Cardiac fibroblast (primary cell): ENCODE data around the gene CTAGE8.
"Not testable (repeated sequence)": the region's sequence is repeated elsewhere in the genome, so short reads cannot be mapped to it uniquely, and the experiment has no call there.

Source experiments
- DNase-seq, 2 donors: peaks; one replicate each; pipeline versions ENCODE4 v3.0.0 to v3.0.0-alpha.2; 2010; ENCODE audit warnings: low read depth in 2 of 2
- H3K4me3 ChIP-seq, 2 donors: replicated peaks in 1 of 2; 1 replicate in 1 of 2; 2 replicates in 1 of 2; pipeline ENCODE4 v1.5.1; 2011; ENCODE audit warnings: low read depth in 2 of 2, low read length in 2 of 2, mild to moderate bottlenecking in 2 of 2, moderate library complexity in 1 of 2
- CTCF ChIP-seq: IDR thresholded peaks from one replicate; pipeline ENCODE4 v1.5.1; 2011; ENCODE audit warnings: low read depth, mild to moderate bottlenecking, low read length, inconsistent platforms

The CTAGE8 gene

GRCh38 chr7:144262128-144262527, 7.0 kb downstream of the CTAGE8 start:
- not testable (repeated sequence) for H3K4me3 ChIP-seq, DNase-seq

DNA sequence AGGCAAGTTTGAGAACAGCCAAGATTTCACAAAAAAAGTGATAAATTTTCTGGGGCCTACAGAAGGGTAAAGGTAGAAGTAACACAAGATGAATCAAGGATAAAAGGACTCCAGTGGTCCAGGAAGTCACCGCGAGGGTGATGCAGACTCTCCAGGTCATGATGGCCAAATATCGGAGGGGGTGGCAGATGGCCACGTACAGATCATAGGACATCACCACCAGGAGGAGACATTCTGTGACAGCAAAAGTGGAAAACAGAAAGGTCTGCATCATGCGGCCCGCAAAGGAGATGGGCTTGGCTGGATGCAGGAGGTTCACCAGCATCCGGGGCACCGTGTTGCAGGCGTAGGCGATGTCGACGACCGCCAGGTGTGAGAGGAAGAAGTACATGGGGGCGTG, 10.0 kb downstream of the CTAGE8 start:
- DNase-seq, H3K4me3 ChIP-seq: not testable (repeated sequence)

DNA sequence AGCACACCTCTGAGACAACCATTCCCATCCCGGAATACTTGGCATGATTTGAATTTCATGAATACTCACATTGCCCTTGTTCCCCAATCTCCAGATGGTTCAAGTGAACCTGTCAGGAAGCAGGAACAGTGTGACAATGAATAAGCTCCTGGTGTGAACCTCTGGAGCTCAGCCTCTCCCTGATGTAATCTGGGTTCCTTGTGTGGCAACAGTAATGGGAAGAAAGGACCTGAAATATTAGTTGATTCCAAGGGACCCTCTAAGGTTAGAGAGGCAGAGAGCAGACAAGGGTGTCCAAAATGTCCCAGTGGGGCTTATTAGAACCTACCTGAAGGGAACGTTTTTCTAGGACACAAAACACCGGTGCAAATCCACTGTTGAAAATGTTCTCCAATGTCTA, 13.0 kb downstream of the CTAGE8 start:
- no peak for TF ChIP-seq CTCF

DNA sequence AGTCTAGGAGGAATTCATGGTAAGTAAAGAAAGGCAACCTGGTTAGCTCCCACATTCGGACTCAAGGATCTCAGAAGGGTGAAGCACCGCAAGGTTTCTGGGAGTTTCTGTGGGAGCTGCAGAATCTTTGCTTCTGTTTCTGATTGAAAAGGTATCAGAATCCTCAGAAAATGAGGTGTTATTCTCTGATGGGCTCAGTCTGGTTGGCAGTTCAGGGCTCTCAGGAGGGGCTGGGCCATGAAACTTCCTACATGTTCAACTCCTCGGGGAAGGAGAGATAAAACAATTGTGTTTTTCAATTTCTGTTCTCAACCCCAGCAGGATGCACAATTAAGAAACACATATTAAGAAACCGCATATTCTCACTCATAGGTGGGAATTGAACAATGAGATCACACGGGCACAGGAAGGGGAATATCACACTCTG, 13.6 kb downstream of the CTAGE8 start:
- H3K4me3 ChIP-seq: no peak overlapping the region
- TF ChIP-seq CTCF: no peak
- no peak for DNase-seq

More for the DNA sequence above, 13.0 kb downstream of the CTAGE8 start:
- no peak overlapping the region for H3K4me3 ChIP-seq
- peak; percentile 5 to 81 for DNase-seq

DNA sequence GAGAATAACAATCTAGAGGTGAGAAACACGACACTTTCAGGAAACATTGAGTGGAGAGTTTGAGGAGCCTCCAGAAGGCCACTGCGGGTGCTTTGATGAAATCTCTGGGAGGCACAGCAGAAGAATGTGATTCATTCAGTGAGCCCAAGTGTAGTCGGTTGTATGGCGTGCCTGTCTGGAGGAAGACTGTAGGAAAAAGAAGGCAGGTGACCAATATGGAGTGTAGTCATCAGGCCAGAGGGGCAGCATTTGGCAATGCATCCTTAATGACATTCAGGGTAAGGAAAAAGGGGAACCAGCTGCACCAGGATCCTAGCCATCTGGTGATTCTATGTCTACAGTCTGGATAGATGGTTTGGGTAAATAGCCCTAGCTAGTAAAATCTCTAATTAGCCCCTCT, 16.8 kb downstream of the CTAGE8 start:
- not testable (repeated sequence) for DNase-seq, H3K4me3 ChIP-seq

DNA sequence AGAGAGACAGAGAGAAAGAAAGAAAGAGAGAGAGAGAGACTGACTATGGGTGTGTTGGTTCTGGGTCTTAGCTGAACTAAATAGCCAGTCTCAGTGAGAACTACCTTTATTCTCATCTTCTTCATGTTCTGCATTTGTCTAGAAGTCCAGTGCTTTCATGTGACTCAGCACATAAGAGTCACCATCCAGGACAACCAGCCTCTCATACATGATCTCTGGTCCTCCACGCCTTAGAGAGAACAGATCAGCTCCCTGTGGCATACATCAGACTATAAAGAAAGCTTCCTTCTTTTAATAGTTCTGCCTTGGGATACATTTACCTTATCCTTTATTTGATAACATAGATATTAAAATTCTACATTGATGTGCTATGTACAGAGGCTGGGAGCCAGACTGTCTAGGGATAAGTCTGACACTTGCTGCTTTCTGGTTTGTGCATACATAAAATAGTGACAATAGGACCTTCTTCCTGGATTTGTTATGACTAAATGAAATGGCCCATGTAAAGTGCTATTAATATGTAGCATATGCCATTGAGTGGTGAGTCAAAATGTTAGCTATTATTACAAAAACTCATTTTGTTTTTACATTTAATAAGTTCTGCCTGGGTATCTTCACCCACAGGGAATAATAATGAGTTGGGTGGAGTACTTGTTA, 21.3 kb downstream of the CTAGE8 start:
- not testable (repeated sequence) for H3K4me3 ChIP-seq, DNase-seq

DNA sequence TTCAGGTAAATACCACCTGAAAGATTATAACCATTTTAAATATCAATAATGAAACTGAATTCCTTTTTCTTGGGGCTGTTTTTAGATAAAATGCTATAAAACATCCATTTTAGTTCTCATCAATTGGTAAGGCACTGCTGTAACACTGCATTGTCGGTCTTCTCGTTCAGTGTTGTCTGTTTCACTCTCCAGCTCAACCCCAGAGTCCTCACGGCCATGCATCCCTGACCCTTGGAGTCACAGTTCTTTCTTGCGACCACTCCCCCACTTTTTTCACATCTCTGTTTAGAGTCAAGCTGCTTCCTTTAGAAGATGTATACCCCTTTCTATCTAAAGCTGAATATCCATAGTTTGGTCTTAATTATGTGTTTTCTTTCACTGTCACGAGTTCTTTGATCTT, 22.1 kb downstream of the CTAGE8 start:
- DNase-seq, H3K4me3 ChIP-seq: not testable (repeated sequence)

DNA sequence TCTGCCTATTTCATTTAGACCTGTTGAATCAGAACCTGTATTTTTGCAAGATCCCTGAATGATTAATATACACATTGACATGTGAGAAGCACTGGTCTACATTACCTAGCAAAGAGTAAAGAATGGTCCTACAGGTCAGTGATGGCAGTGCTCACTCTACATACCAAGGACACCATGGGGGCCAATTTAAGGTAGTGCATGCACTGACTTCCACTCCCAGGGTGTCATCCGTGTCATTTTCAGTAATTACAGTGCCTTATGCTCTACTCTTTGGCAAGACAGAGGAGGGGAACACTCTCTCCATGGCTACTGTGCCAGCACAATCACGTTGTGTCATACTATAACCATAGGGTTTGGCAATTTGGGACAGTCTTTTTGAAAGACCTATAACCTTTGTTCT, 23.7 kb downstream of the CTAGE8 start:
- H3K4me3 ChIP-seq, DNase-seq: not testable (repeated sequence)

DNA sequence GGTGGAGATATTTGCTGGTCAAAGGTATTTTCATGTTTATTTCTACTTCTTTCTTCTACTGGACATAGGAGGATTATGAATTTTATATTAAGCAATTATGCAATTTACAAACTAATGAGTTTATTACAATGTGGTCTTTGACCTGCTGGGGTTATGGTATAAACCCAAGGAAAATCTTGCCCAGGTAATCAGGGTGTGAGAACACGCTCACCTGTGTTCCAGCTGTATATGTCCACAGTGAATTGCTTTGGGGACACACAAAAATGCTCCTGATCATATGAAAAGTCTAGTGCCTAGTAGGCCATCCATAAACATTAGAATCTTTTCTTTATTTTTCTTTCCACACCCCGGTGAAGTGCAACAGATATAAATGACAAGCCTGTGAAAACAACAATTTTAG, 29.7 kb downstream of the CTAGE8 start, which contains the start of gene OR2A42:
Gene OR2A42 (minus strand): TSS at position 241 of the 400 bp plus-strand sequence. CDS start 6,762 bp downstream, outside the sequence.
- not testable (repeated sequence) for DNase-seq, H3K4me3 ChIP-seq

- not testable (repeated sequence) for H3K4me3 ChIP-seq, DNase-seq
These were observed 30.5 kb downstream of the CTAGE8 start for GRCh38 chr7:144238530-144239082.

- DNase-seq: not testable (repeated sequence)
These were observed 36.0 kb downstream of the CTAGE8 start for GRCh38 chr7:144233039-144233438.

GRCh38 chr7:144231027-144231426, 38.1 kb downstream of the CTAGE8 start:
- DNase-seq, H3K4me3 ChIP-seq: not testable (repeated sequence)

More at GRCh38 chr7:144233039-144233438, 36.0 kb downstream of the CTAGE8 start:
- H3K4me3 ChIP-seq: not testable (repeated sequence)

DNA sequence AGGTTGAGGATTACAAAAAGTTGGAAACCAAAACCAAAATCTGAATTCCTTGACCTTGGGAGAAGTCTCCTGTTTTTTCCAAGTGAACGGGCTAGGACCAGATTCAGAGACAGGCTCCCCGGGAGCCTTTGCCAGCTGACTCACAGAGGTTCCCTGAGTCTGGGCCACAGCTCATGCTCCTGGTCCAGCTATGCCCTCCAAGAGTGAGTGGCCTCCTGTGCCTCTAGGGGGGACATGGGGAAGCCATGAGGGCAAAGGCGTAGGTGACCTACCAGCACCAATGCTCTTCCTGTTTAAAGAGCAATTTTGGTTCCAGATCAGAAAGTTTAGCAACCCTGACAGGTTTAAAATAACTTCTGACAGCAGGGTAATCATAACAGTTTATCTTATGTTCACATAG, 40.3 kb downstream of the CTAGE8 start:
- not testable (repeated sequence) for H3K4me3 ChIP-seq, DNase-seq

GRCh38 chr7:144226866-144227265, 42.2 kb downstream of the CTAGE8 start:
- H3K4me3 ChIP-seq, DNase-seq: not testable (repeated sequence)

DNA sequence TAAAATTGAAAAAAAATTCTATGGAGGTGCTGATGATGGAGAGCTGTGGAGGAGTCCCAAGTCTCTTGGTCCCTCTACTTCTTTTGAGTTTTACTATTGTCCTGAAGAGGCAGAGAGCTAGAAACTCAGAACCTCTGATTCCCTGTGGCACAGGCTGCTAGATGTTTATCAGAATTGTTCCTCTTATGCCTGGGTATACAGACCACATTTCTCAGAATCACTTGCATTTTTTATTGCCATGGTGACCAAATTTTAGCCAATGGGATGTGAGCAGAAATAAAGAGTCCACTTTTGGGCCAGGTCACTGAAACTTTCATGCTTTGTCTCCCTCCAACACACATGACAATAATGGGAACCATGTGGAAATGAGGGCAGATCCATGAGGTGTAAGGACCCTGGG, 45.4 kb downstream of the CTAGE8 start:
- H3K4me3 ChIP-seq, DNase-seq: not testable (repeated sequence)

GRCh38 chr7:144220531-144220930, 48.6 kb downstream of the CTAGE8 start:
- H3K4me3 ChIP-seq, DNase-seq: not testable (repeated sequence)

DNA sequence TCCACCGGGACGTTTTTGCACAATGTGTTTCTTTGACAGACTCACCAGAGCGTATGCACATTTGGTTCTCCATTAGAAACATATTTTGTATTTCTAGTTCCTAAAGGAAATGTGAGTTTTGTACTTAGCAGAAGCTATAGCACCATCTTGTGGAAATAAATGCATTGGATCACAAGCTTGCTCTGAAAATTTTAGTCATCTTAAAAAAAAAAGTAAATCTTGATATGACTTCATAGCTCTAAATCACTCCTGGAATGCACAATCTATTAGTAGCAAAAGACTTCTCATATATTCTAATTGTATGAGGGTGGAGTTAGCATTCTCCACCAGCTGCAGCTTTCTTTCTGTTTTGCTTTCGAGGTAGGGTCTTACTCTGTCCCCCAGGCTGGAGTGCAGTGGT, 49.9 kb downstream of the CTAGE8 start:
- H3K4me3 ChIP-seq, DNase-seq: not testable (repeated sequence)
